PC-3 (cell line): ENCODE data around the gene PDGFB. TPM values are rescaled to one million over a fixed set of nuclear protein-coding genes. Genes with fewer than 3 reads are reported as not detected.

ENCODE experiments used
- ATAC-seq: fragments of 200-7000 bp; cut with Tn5 transposase; 2 replicates; pipeline ENCODE4 v1.9.1; 2020; ENCODE audit warnings: mild to moderate bottlenecking, moderate library complexity
- BruUV-seq: library from RNA; stranded (reverse); fragments of 400-500 nt; replicated peaks from 2 replicates; lab custom pipeline; 2021; lab: Mats Ljungman, UMichigan
- CTCF ChIA-PET: fragments of 300-600 bp; sonication (Branson Sonifier 250); formaldehyde crosslinking; loops from one replicate; lab custom pipeline; 2022; ENCODE audit warnings: antibody characterized with exemption; lab: Charles Lee
- POLR2A ChIA-PET: fragments of 300-600 bp; sonication (Branson Sonifier 250); formaldehyde crosslinking; loops from one replicate; lab custom pipeline; 2022; ENCODE audit warnings: antibody characterized with exemption; ENCODE audit not compliant: unreplicated experiment; lab: Charles Lee
- DNase-seq: peaks from one replicate; pipeline ENCODE4 v3.0.0-alpha.2; 2015
- H2AFZ ChIP-seq: fragments of 300-600 bp; sonication (generic); 2 replicates; pipeline ENCODE4 v1.6.0; 2016; ENCODE audit warnings: antibody characterized with exemption, low read length
- H3F3A ChIP-seq: fragments of 300-600 bp; sonication (generic); one replicate; pipeline ENCODE4 v1.6.0; 2017; ENCODE audit warnings: antibody characterized with exemption, low read length, control low read depth, mild to moderate bottlenecking; ENCODE audit not compliant: unreplicated experiment
- H3K27ac ChIP-seq: fragments of 300-600 bp; sonication (generic); 2 replicates; pipeline ENCODE4 v1.5.1; 2016; ENCODE audit warnings: mild to moderate bottlenecking, low read length
- H3K27me3 ChIP-seq: fragments of 300-600 bp; sonication (generic); 2 replicates; pipeline ENCODE4 v1.6.1; 2016; ENCODE audit warnings: low read length, mixed read lengths
- H3K36me3 ChIP-seq: fragments of 300-600 bp; sonication (generic); 2 replicates; pipeline ENCODE4 v1.6.1; 2016; ENCODE audit warnings: low read depth, mixed run types, low read length, mixed read lengths
- H3K4me1 ChIP-seq: fragments of 300-600 bp; sonication (generic); 2 replicates; pipeline ENCODE4 v1.5.1; 2016; ENCODE audit warnings: low read length; ENCODE audit not compliant: insufficient read depth
- H3K4me2 ChIP-seq: fragments of 300-600 bp; sonication (generic); 2 replicates; pipeline ENCODE4 v1.6.0; 2016; ENCODE audit warnings: low read length
- H3K4me3 ChIP-seq: fragments of 300-600 bp; sonication (generic); 2 replicates; pipeline ENCODE4 v1.5.1; 2016; ENCODE audit warnings: mild to moderate bottlenecking, low read length, mixed read lengths
- H3K79me2 ChIP-seq: fragments of 300-600 bp; sonication (generic); 2 replicates; pipeline ENCODE4 v1.6.1; 2017; ENCODE audit warnings: low read length, mixed read lengths
- H3K9ac ChIP-seq: fragments of 300-600 bp; sonication (generic); 2 replicates; pipeline ENCODE4 v1.6.0; 2016; ENCODE audit warnings: mild to moderate bottlenecking, low read length
- H3K9me2 ChIP-seq: fragments of 300-600 bp; sonication (generic); replicated peaks from 2 replicates; pipeline ENCODE4 v1.6.1; 2016; ENCODE audit warnings: mixed run types, low read length, mixed read lengths
- H3K9me3 ChIP-seq: fragments of 300-600 bp; sonication (generic); 2 replicates; pipeline ENCODE4 v1.6.1; 2016; ENCODE audit warnings: low read length, mixed read lengths
- H4K20me1 ChIP-seq: fragments of 300-600 bp; sonication (generic); 2 replicates; pipeline ENCODE4 v1.6.1; 2016; ENCODE audit warnings: low read length, mixed read lengths
- EZH2 ChIP-seq: fragments of 300-600 bp; sonication (generic); IDR thresholded peaks from one replicate; pipeline ENCODE4 v1.6.1; 2017; ENCODE audit warnings: antibody characterized with exemption, mild to moderate bottlenecking, low read length; ENCODE audit not compliant: unreplicated experiment
- EZH2phosphoT487 ChIP-seq: fragments of 300-600 bp; sonication (generic); IDR thresholded peaks from 2 replicates; pipeline ENCODE4 v1.6.1; 2018; ENCODE audit warnings: mild to moderate bottlenecking, antibody characterized with exemption, low read length, borderline replicate concordance
- intact Hi-C: fragments of 100-400 bp; cut with micrococcal nuclease; formaldehyde crosslinking; loops from 2 replicates; pipeline ENCODE4 v1.9.0; 2023
- total RNA-seq: library from RNA; depleted of rRNA; stranded (reverse); fragments of >200 nt; gene quantifications from 2 replicates; pipeline ENCODE4 v1.2.3, GENCODE V29; 2014
- TF ChIP-seq, protein P1 (sequence below): fragments of 300-600 bp; sonication (generic); conservative IDR thresholded peaks from 2 replicates; pipeline ENCODE4 v1.5.1; 2017; ENCODE audit warnings: antibody characterized with exemption, low read depth, mild to moderate bottlenecking, low read length

The PDGFB gene
- total RNA-seq, 1 experiment from 2014 or later: 33.1 TPM

- BruUV-seq: no TSS peak
- no peaks in the 10 kb centered on the region for H3K9me2 ChIP-seq
- no peaks in the 10 kb centered on the region for H3K9me3 ChIP-seq
- no peak overlapping the region for H2AFZ ChIP-seq
- no peaks in the 10 kb centered on the region for H3K4me1 ChIP-seq
- ATAC-seq: no peak
- no peaks in the 10 kb centered on the region for H3F3A ChIP-seq
- ChIA-PET CTCF (no interaction called here), POLR2A (no interaction called here)
- TF ChIP-seq, protein P1, sequence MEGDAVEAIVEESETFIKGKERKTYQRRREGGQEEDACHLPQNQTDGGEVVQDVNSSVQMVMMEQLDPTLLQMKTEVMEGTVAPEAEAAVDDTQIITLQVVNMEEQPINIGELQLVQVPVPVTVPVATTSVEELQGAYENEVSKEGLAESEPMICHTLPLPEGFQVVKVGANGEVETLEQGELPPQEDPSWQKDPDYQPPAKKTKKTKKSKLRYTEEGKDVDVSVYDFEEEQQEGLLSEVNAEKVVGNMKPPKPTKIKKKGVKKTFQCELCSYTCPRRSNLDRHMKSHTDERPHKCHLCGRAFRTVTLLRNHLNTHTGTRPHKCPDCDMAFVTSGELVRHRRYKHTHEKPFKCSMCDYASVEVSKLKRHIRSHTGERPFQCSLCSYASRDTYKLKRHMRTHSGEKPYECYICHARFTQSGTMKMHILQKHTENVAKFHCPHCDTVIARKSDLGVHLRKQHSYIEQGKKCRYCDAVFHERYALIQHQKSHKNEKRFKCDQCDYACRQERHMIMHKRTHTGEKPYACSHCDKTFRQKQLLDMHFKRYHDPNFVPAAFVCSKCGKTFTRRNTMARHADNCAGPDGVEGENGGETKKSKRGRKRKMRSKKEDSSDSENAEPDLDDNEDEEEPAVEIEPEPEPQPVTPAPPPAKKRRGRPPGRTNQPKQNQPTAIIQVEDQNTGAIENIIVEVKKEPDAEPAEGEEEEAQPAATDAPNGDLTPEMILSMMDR: no peak
- no peak for TF ChIP-seq EZH2
- no peak for TF ChIP-seq EZH2phosphoT487
- intact Hi-C loops: no loop called here
- H3K27me3 ChIP-seq: no peaks in the 10 kb centered on the region
- no peaks in the 10 kb centered on the region for H3K36me3 ChIP-seq
- no peak overlapping the region for H3K27ac ChIP-seq
- H3K9ac ChIP-seq: no peak overlapping the region
- H3K4me2 ChIP-seq: no peak overlapping the region
- no peak for DNase-seq
- no peaks in the 10 kb centered on the region for H3K79me2 ChIP-seq
- no peaks in the 10 kb centered on the region for H4K20me1 ChIP-seq
- no peak overlapping the region for H3K4me3 ChIP-seq
Measured at GRCh38 chr22:39269095-39269790, 24.5 kb upstream of the PDGFB start.

DNA sequence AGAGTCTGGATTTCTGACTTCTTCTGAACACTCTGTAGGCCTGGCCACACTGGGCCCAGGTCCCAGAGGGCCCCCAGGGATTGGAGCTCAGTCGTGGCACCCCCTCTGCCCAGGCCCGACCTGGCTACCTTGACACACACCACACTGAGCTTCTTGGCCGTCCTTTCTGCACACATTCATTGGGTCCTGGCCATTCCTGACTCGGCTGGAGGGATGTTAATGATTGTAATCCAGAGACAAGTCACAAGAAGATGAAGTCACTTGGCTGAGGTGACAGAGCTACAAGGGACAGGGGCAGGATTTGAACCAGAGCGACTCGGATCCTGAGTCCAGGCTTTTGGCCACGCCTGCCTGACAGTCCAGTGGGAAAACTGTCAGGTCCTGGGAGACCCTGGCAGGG, 23.9 kb upstream of the PDGFB start:
- no peak overlapping the region for H3K4me3 ChIP-seq
- no peak overlapping the region for H3K27ac ChIP-seq
- no peaks in the 10 kb centered on the region for H3K79me2 ChIP-seq
- no peak for TF ChIP-seq EZH2phosphoT487
- TF ChIP-seq, protein P1: no peak
- DNase-seq (no peak), ATAC-seq (no peak)
- no peak overlapping the region for H3K4me2 ChIP-seq
- no peak overlapping the region for H2AFZ ChIP-seq
- ChIA-PET POLR2A (no interaction called here), CTCF (no interaction called here)
- H3F3A ChIP-seq: no peaks in the 10 kb centered on the region
- no peaks in the 10 kb centered on the region for H3K9me3 ChIP-seq
- H4K20me1 ChIP-seq: no peaks in the 10 kb centered on the region
- intact Hi-C loops: no loop called here
- no peaks in the 10 kb centered on the region for H3K36me3 ChIP-seq
- H3K9ac ChIP-seq: no peak overlapping the region
- no TSS peak for BruUV-seq
- no peaks in the 10 kb centered on the region for H3K27me3 ChIP-seq
- H3K9me2 ChIP-seq: no peaks in the 10 kb centered on the region
- no peaks in the 10 kb centered on the region for H3K4me1 ChIP-seq

- Histone ChIP-seq H3K79me2 (no peaks in the 10 kb centered on the region), H3F3A (no peaks in the 10 kb centered on the region), H3K27me3 (no peaks in the 10 kb centered on the region), H2AFZ (no peak overlapping the region), H3K36me3 (no peaks in the 10 kb centered on the region), H3K4me3 (no peak overlapping the region), H3K9me2 (no peaks in the 10 kb centered on the region), H4K20me1 (no peaks in the 10 kb centered on the region), H3K27ac (no peak overlapping the region), H3K9ac (no peak overlapping the region), H3K4me2 (no peak overlapping the region), H3K4me1 (no peaks in the 10 kb centered on the region), H3K9me3 (no peaks in the 10 kb centered on the region)
- DNase-seq (no peak), ATAC-seq (no peak)
- TF ChIP-seq EZH2 (no peak), EZH2phosphoT487 (no peak)
- TF ChIP-seq, protein P1: no peak
- no TSS peak for BruUV-seq
- ChIA-PET CTCF (no interaction called here), POLR2A (no interaction called here)
- intact Hi-C loops: no loop called here
Measured at GRCh38 chr22:39267974-39268373, 23.2 kb upstream of the PDGFB start.
